B cell (primary cell): ENCODE measurements around the gene FAXC. TPM values are rescaled to one million over a fixed set of nuclear protein-coding genes. Genes with fewer than 3 reads are reported as not detected.

Experiments used
- ATAC-seq: fragments of 200-7000 bp; cut with Tn5 transposase; one replicate; pipeline ENCODE4 v1.10.0; 2021; ENCODE audit warnings: low read depth, mild to moderate bottlenecking, moderate number of reproducible peaks, moderate library complexity
- CTCF ChIA-PET: fragments of 350-600 bp; sonication (Branson Sonifier 250); formaldehyde crosslinking; loops from one replicate; lab custom pipeline; 2021; ENCODE audit warnings: antibody characterized with exemption, inconsistent platforms; lab: Charles Lee
- POLR2A ChIA-PET: fragments of 350-600 bp; sonication (Branson Sonifier 250); formaldehyde crosslinking; loops from one replicate; lab custom pipeline; 2021; ENCODE audit warnings: antibody characterized with exemption; lab: Charles Lee
- DNase-seq: peaks from one replicate; pipeline ENCODE4 v3.0.0; 2013
- H2AFZ ChIP-seq: 2 replicates; pipeline ENCODE4 v1.6.1; 2012; ENCODE audit warnings: mild to moderate bottlenecking, low read depth, low read length; ENCODE audit not compliant: insufficient read depth, poor library complexity, severe bottlenecking
- H3K27ac ChIP-seq, 2 donors: 1 replicate in 1 of 2; 2 replicates in 1 of 2; pipeline ENCODE4 v1.5.1; 2012 to 2013; ENCODE audit warnings: low read length in 2 of 2, mild to moderate bottlenecking in 2 of 2, moderate library complexity in 1 of 2
- H3K27me3 ChIP-seq, 4 experiments: fragments of 200-600 bp in 1 of 4; sonication (generic) in 1 of 4; replicated peaks in 1 of 4; 1 replicate in 2 of 4; 2 replicates in 2 of 4; pipeline versions ENCODE4 v1.6.1 to v1.7.0; 2013 to 2016; ENCODE audit warnings: low read length in 3 of 4, mild to moderate bottlenecking in 2 of 4, mixed read lengths in 1 of 4, moderate library complexity in 1 of 4; ENCODE audit not compliant: insufficient read depth in 4 of 4, control insufficient read depth in 3 of 4; ENCODE audit errors: control extremely low read depth in 1 of 4
- H3K36me3 ChIP-seq, 2 experiments: replicated peaks in 1 of 2; 1 replicate in 1 of 2; 2 replicates in 1 of 2; pipeline versions ENCODE4 v1.6.1 to v1.7.1; 2013; ENCODE audit warnings: low read length in 1 of 2; ENCODE audit not compliant: insufficient read depth in 2 of 2, control insufficient read depth in 1 of 2; ENCODE audit errors: control extremely low read depth in 1 of 2, extremely low read depth in 1 of 2
- H3K4me1 ChIP-seq, 2 donors: fragments of 200-600 bp in 1 of 2; sonication (generic) in 1 of 2; 1 replicate in 1 of 2; 2 replicates in 1 of 2; pipeline versions ENCODE4 v1.5.1 to v1.6.1; 2013 to 2017; ENCODE audit warnings: low read length in 2 of 2; ENCODE audit not compliant: control insufficient read depth in 2 of 2, insufficient read depth in 2 of 2
- H3K4me2 ChIP-seq: replicated peaks from 2 replicates; pipeline ENCODE3; 2012; ENCODE audit warnings: mild to moderate bottlenecking, low read depth, low read length; ENCODE audit not compliant: poor library complexity, severe bottlenecking
- H3K4me3 ChIP-seq, 5 experiments: fragments of 200-600 bp in 1 of 5; sonication (generic) in 1 of 5; 1 replicate in 3 of 5; 2 replicates in 2 of 5; pipeline versions ENCODE4 v1.5.1 to v1.7.0; 2011 to 2016; ENCODE audit warnings: low read length in 4 of 5, mild to moderate bottlenecking in 4 of 5, low read depth in 2 of 5, control low read depth in 1 of 5, moderate library complexity in 1 of 5; ENCODE audit not compliant: insufficient read depth in 1 of 5; ENCODE audit errors: control extremely low read depth in 1 of 5, extremely low read depth in 1 of 5
- H3K79me2 ChIP-seq: fragments of 200-600 bp; sonication (generic); one replicate; pipeline ENCODE4 v1.6.0; 2016; ENCODE audit warnings: low read length; ENCODE audit not compliant: control insufficient read depth, insufficient read depth
- H3K9ac ChIP-seq: fragments of 200-600 bp; sonication (generic); 2 replicates; pipeline ENCODE4 v1.6.1; 2017; ENCODE audit warnings: mild to moderate bottlenecking, low read length, moderate library complexity
- H3K9me3 ChIP-seq, 3 donors: one replicate each; pipeline versions ENCODE4 v1.6.1 to v1.7.1; 2013; ENCODE audit warnings: low read length in 2 of 3; ENCODE audit not compliant: control insufficient read depth in 2 of 3, insufficient read depth in 1 of 3; ENCODE audit errors: control extremely low read depth in 1 of 3
- H4K20me1 ChIP-seq: 2 replicates; pipeline ENCODE4 v1.6.0; 2012; ENCODE audit warnings: mild to moderate bottlenecking, low read length; ENCODE audit not compliant: insufficient read depth, control insufficient read depth, poor library complexity, severe bottlenecking
- H3K27ac Mint-ChIP-seq: one replicate; pipeline ENCODE4 v1.8.0; 2021; ENCODE audit warnings: mixed read lengths
- H3K27me3 Mint-ChIP-seq: one replicate; pipeline ENCODE4 v1.8.0; 2021; ENCODE audit warnings: mixed read lengths
- H3K4me1 Mint-ChIP-seq: one replicate; pipeline ENCODE4 v1.8.0; 2021; ENCODE audit warnings: mixed read lengths
- H3K4me3 Mint-ChIP-seq: one replicate; pipeline ENCODE4 v1.8.0; 2021; ENCODE audit warnings: mixed read lengths
- H3K9me3 Mint-ChIP-seq: one replicate; pipeline ENCODE4 v1.8.0; 2022; ENCODE audit warnings: mixed read lengths; ENCODE audit not compliant: insufficient read depth
- EZH2 ChIP-seq: IDR thresholded peaks from 2 replicates; pipeline ENCODE4 v1.6.1; 2012; ENCODE audit warnings: borderline replicate concordance, low read depth, mild to moderate bottlenecking, moderate library complexity, low read length; ENCODE audit not compliant: insufficient read depth, poor library complexity, severe bottlenecking
- WGBS: methylation state at CpG from one replicate; pipeline ENCODE4 v1.1.5; 2013; ENCODE audit warnings: missing lambda C conversion rate; ENCODE audit not compliant: insufficient coverage; 5-methylcytosine and 5-hydroxymethylcytosine counted together
- intact Hi-C: fragments of 100-400 bp; cut with micrococcal nuclease; formaldehyde crosslinking; loops from one replicate; pipeline ENCODE4 v1.10.0; 2022
- polyA plus RNA-seq: library from polyadenylated mRNA; depleted of rRNA; stranded (reverse); fragments of >200 nt; gene quantifications from 2 replicates; pipeline ENCODE4 v1.2.3, GENCODE V29; 2012
- total RNA-seq, 2 donors: library from RNA; stranded (reverse); fragments of 120-200 nt in 1 of 2; gene quantifications; 1 replicate in 1 of 2; 2 replicates in 1 of 2; pipeline versions ENCODE4 v1.2.3 to v1.2.4, GENCODE V29; 2013 to 2022
- TF ChIP-seq, protein P1 (sequence below): fragments of 200-600 bp; IDR thresholded peaks from one replicate; pipeline ENCODE4 v1.8.0; 2022; ENCODE audit warnings: antibody characterized with exemption, mild to moderate bottlenecking

The FAXC gene
- total and polyA plus RNA-seq, 2 donors (not counting 1 experiment from before 2014, with no cell fraction given) = not detected

GRCh38 chr6:99369533-99369932 is 20.1 kb upstream of the FAXC start:
- intact Hi-C loops = no loop called here
- no peak overlapping the region for H3K9ac ChIP-seq
- TF ChIP-seq, protein P1, sequence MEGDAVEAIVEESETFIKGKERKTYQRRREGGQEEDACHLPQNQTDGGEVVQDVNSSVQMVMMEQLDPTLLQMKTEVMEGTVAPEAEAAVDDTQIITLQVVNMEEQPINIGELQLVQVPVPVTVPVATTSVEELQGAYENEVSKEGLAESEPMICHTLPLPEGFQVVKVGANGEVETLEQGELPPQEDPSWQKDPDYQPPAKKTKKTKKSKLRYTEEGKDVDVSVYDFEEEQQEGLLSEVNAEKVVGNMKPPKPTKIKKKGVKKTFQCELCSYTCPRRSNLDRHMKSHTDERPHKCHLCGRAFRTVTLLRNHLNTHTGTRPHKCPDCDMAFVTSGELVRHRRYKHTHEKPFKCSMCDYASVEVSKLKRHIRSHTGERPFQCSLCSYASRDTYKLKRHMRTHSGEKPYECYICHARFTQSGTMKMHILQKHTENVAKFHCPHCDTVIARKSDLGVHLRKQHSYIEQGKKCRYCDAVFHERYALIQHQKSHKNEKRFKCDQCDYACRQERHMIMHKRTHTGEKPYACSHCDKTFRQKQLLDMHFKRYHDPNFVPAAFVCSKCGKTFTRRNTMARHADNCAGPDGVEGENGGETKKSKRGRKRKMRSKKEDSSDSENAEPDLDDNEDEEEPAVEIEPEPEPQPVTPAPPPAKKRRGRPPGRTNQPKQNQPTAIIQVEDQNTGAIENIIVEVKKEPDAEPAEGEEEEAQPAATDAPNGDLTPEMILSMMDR = no peak
- TF ChIP-seq EZH2 = no peak
- no peak overlapping the region for H3K4me3 ChIP-seq
- DNase-seq (no peak), ATAC-seq (no peak)
- no peaks in the 10 kb centered on the region for H4K20me1 ChIP-seq
- H3K27ac ChIP-seq = no peak overlapping the region
- ChIA-PET CTCF (interaction anchor here (0.9 kb wide), 1 partner anchor 45 kb away, joined by 3 read pairs; no protein-coding TSS in a partner anchor), POLR2A (no interaction called here)
- Mint-ChIP-seq H3K9me3 (no peaks in the 10 kb centered on the region), H3K4me1 (no peaks in the 10 kb centered on the region), H3K27me3 (no peaks in the 10 kb centered on the region), H3K27ac (no peak overlapping the region), H3K4me3 (no peak overlapping the region)
- no peaks in the 10 kb centered on the region for H3K27me3 ChIP-seq
- H3K36me3 ChIP-seq = no peaks in the 10 kb centered on the region
- H3K4me2 ChIP-seq = no peak overlapping the region
- no peaks in the 10 kb centered on the region for H3K4me1 ChIP-seq
- no peaks in the 10 kb centered on the region for H3K9me3 ChIP-seq
- H2AFZ ChIP-seq = no peak overlapping the region
- no peaks in the 10 kb centered on the region for H3K79me2 ChIP-seq

DNA sequence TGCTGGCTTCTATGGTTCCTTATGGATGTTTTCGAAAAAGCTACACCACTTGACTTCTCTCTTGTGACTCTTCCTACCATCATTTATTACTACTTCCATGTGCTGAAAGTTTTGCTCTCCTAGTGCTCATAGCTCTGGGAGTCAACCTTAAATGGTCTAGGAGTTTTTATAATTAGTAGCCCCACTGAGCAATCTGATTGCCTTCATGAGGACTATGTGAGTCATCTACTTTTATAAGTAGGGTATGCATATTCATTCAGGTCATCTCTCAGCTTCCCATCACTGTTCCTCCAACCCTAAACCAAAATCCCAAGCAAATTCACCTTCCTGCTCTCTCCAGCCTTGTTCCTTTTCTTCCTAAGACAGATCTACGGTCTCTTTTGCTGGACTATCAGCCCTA is 17.4 kb upstream of the FAXC start:
- intact Hi-C loops = no loop called here
- Histone ChIP-seq H3K4me3 (no peak overlapping the region), H3K27me3 (peaks cover 0 to 2% (median 0%) of the 10 kb centered on the region in 4 experiments), H3K9me3 (no peaks in the 10 kb centered on the region), H3K9ac (no peak overlapping the region), H2AFZ (no peak overlapping the region), H4K20me1 (no peaks in the 10 kb centered on the region), H3K4me1 (no peaks in the 10 kb centered on the region), H3K36me3 (no peaks in the 10 kb centered on the region), H3K27ac (no peak overlapping the region), H3K79me2 (no peaks in the 10 kb centered on the region), H3K4me2 (no peak overlapping the region)
- Mint-ChIP-seq H3K9me3 (no peaks in the 10 kb centered on the region), H3K4me3 (no peak overlapping the region), H3K27me3 (peaks cover 6% of the 10 kb centered on the region), H3K4me1 (no peaks in the 10 kb centered on the region), H3K27ac (no peak overlapping the region)
- POLR2A ChIA-PET = no interaction called here
- DNase-seq = no peak
- no CpG with 5 or more reads among the region's 2 CpGs for WGBS
- TF ChIP-seq EZH2 = no peak
- TF ChIP-seq, protein P1 = no peak
- ATAC-seq = no peak
- CTCF ChIA-PET = interaction anchor here (1.1 kb wide), 1 partner anchor 36 kb away, joined by 3 read pairs; no protein-coding TSS in a partner anchor
